Common myeloid progenitor, CD34-positive (primary cell): Measurements from ENCODE around the gene MYL11.
A peak's percentile ranks its signal among the peaks of the same experiment; 100 is the strongest.

ENCODE experiments used
- CTCF ChIA-PET: fragments of 350-600 bp; sonication (Branson Sonifier 250); formaldehyde crosslinking; loops from one replicate; lab custom pipeline; 2021; ENCODE audit warnings: antibody characterized with exemption; lab: Charles Lee
- POLR2A ChIA-PET: fragments of 350-600 bp; sonication (Branson Sonifier 250); formaldehyde crosslinking; loops from one replicate; lab custom pipeline; 2021; ENCODE audit warnings: antibody characterized with exemption; lab: Charles Lee
- DNase-seq, 3 donors: peaks; one replicate each; pipeline versions ENCODE4 v3.0.0 to v3.0.0-alpha.2; 2013
- H3K27ac ChIP-seq, 2 experiments: 1 replicate in 1 of 2; 2 replicates in 1 of 2; pipeline ENCODE4 v1.7.0; 2013; ENCODE audit warnings: inconsistent platforms in 2 of 2, low read length in 2 of 2, mild to moderate bottlenecking in 2 of 2, low read depth in 1 of 2, moderate library complexity in 1 of 2; ENCODE audit not compliant: severe bottlenecking in 2 of 2, insufficient read depth in 1 of 2, poor library complexity in 1 of 2
- H3K27me3 ChIP-seq, 5 experiments: replicated peaks in 2 of 5; 1 replicate in 3 of 5; 2 replicates in 2 of 5; pipeline versions ENCODE4 v1.6.1 to v1.7.0; 2013; ENCODE audit warnings: low read length in 4 of 5, mild to moderate bottlenecking in 2 of 5, moderate library complexity in 2 of 5, inconsistent platforms in 1 of 5; ENCODE audit not compliant: insufficient read depth in 5 of 5, control insufficient read depth in 4 of 5
- H3K36me3 ChIP-seq, 4 experiments: 1 replicate in 2 of 4; 2 replicates in 2 of 4; pipeline versions ENCODE4 v1.6.1 to v1.7.0; 2013; ENCODE audit warnings: low read length in 3 of 4, control low read depth in 1 of 4, mild to moderate bottlenecking in 1 of 4; ENCODE audit not compliant: control insufficient read depth in 4 of 4, insufficient read depth in 4 of 4
- H3K4me1 ChIP-seq, 4 experiments: 1 replicate in 3 of 4; 2 replicates in 1 of 4; pipeline versions ENCODE4 v1.6.1 to v1.7.1; 2013; ENCODE audit warnings: low read length in 3 of 4, mild to moderate bottlenecking in 3 of 4, control low read depth in 1 of 4, inconsistent platforms in 1 of 4, moderate library complexity in 1 of 4; ENCODE audit not compliant: control insufficient read depth in 4 of 4, insufficient read depth in 4 of 4; ENCODE audit errors: control extremely low read depth in 1 of 4
- H3K4me3 ChIP-seq, 7 experiments: 1 replicate in 4 of 7; 2 replicates in 3 of 7; pipeline versions ENCODE4 v1.5.1 to v1.7.0; 2013; ENCODE audit warnings: mild to moderate bottlenecking in 7 of 7, low read length in 6 of 7, moderate library complexity in 6 of 7, inconsistent platforms in 2 of 7, low read depth in 2 of 7, control low read depth in 1 of 7; ENCODE audit not compliant: insufficient read depth in 4 of 7, control insufficient read depth in 1 of 7; ENCODE audit errors: extremely low read depth in 1 of 7
- H3K9me3 ChIP-seq, 5 experiments: 1 replicate in 4 of 5; 2 replicates in 1 of 5; pipeline versions ENCODE4 v1.6.1 to v1.7.1; 2013; ENCODE audit warnings: low read length in 4 of 5, mild to moderate bottlenecking in 2 of 5, inconsistent platforms in 1 of 5, low read depth in 1 of 5, moderate library complexity in 1 of 5; ENCODE audit not compliant: control insufficient read depth in 4 of 5, insufficient read depth in 2 of 5; ENCODE audit errors: control extremely low read depth in 1 of 5
- WGBS: methylation state at CpG from one replicate; pipeline ENCODE4 v1.1.5; 2013; ENCODE audit not compliant: insufficient coverage; 5-methylcytosine and 5-hydroxymethylcytosine counted together

The MYL11 gene

DNA sequence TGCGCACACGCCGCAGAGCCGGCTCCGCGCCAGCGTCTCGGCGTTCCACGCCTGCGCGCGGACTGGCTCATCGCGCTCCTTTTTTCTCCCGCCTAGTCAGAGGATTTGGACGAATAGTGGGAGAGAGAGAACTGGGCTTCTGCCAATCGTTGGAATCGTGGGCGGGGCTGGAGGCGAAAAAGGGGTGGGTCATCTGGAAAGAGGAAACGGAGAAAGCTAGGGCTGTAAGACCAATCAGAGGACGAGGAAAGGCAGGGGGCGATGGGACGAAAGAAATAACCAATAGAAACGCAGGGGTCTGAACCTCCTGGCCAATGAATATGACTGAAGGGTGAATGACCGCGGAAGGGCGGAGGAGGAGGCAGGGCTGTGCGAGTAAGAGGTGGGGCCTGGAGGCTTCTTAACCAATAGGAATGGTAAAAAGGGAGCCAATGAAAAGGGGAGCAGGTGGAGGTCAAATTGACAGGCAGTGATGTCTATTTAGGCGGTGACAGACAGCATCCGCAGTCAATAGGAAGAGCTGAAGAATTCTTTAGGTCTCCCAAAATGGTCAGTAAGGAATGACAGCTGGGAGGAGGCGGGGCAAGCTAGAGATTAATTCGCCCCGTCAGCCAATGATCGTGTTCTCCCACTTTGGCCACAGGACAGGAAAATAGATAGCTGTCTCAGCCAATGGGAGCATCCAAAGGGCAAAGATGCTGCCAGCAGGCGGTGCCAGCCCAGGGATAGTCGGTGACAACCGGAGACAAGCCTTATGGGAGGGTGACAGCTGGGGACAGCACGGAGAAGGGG lies 4.0 kb upstream of the MYL11 start, which contains the start of gene TBC1D10B:
Gene TBC1D10B (minus strand): TSS at position 39 of the 792 bp plus-strand sequence. CDS start 311 bp downstream, outside the sequence.
- ChIA-PET CTCF (interaction anchor here (0.6 to 2.2 kb wide), 14 partner anchors 8 to 90 kb away, joined by 3 to 16 read pairs (median 4); partner anchors contain the start of genes CD2BP2, SEPTIN1, ZNF48 and ZNF771), POLR2A (interaction anchor here (0.7 to 1.3 kb wide), 4 partner anchors 16 to 198 kb away, joined by 3 to 5 read pairs (median 3); partner anchors contain the start of genes CD2BP2, ZNF48 and ZNF771)
- Histone ChIP-seq H3K36me3 (peaks cover 0 to 11% (median 4%) of the 10 kb centered on the region in 4 experiments), H3K9me3 (no peaks in the 10 kb centered on the region), H3K4me3 (peak within 1 kb of the TSS; percentile 68 to 93 (median 75)), H3K4me1 (peaks cover 11 to 42% (median 32%) of the 10 kb centered on the region in 4 experiments), H3K27ac (peak within 1 kb of the TSS; percentile 25 to 82), H3K27me3 (no peaks in the 10 kb centered on the region)
- peak; percentile 100 for DNase-seq
- 0% methylated on average over 23 of the region's 40 CpGs for WGBS

DNA sequence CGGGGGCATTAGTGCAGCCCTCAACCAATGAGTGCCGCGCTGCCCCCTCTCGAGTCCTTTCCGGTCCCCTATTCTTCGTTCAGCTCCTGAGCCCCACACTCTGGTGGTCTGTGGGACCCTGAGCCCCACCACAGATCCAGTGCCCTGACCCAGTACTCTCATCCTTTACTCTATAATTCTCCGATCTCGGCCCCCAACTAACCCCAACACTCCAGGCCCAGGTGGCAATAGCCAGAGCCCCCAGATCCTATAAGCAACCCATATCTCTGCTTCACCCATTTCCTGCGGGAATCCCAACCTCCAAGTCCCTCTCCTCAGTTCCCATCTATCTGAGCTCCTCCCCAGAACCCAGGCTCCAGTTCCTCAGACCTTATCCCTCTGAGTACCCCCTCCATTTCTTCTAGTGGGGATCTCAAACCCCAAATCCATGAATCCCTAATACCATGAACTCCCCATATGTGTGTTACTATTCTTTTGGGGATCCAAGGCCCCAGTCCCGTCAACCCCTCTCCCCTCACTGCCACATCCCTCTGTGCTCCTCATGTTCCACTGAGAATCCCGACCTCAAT lies 3.3 kb upstream of the MYL11 start:
- Histone ChIP-seq H3K27ac (peak overlapping the region; percentile 25 to 82), H3K36me3 (peaks cover 0 to 7% (median 4%) of the 10 kb centered on the region in 4 experiments), H3K4me3 (peak overlapping the region; percentile 11 to 76 (median 56)), H3K9me3 (no peaks in the 10 kb centered on the region), H3K27me3 (no peaks in the 10 kb centered on the region), H3K4me1 (peaks cover 11 to 45% (median 37%) of the 10 kb centered on the region in 4 experiments)
- no peak for DNase-seq
- 32% methylated on average over 9 of the region's 11 CpGs for WGBS
- CTCF ChIA-PET = interaction anchor here (0.7 to 2.4 kb wide), 18 partner anchors 8 to 279 kb away, joined by 3 to 16 read pairs (median 4); partner anchors contain the start of genes CD2BP2, SEPTIN1, TBX6 and ZNF48
- POLR2A ChIA-PET = interaction anchor here (0.7 to 1.2 kb wide), 2 partner anchors 36 to 199 kb away, joined by 3 to 5 read pairs; partner anchors contain the start of gene ZNF771

DNA sequence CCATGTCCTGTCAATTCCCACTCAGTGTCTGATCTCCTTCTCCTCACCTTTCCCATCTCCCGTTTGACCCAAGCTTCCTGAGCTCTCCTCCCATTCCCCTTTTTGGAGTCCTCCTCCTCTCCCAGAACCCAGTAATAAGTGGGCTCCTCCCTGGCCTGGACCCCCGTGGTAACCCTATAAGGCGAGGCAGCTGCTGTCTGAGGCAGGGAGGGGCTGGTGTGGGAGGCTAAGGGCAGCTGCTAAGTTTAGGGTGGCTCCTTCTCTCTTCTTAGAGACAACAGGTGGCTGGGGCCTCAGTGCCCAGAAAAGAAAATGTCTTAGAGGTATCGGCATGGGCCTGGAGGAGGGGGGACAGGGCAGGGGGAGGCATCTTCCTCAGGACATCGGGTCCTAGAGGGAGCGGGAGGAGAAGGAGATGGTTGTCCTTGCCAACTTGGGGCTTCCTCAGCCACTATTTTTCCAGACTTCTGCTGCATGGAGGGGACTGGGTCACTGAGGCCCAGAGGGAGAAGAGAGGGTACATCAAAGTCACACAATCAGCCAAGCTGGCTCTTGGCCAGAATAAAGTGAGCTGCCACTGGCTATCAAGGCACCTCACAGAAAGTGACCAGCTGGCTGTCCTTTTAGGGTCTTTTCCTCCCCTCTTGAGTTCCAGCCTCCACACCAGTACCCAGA lies 2.4 kb upstream of the MYL11 start:
- H3K4me1 ChIP-seq = peaks cover 11 to 50% (median 43%) of the 10 kb centered on the region in 4 experiments
- no peak for DNase-seq
- no peaks in the 10 kb centered on the region for H3K9me3 ChIP-seq
- no peak overlapping the region for H3K27ac ChIP-seq
- no peaks in the 10 kb centered on the region for H3K27me3 ChIP-seq
- POLR2A ChIA-PET = no interaction called here
- no peak overlapping the region for H3K4me3 ChIP-seq
- 89% methylated on average over 5 of the region's 6 CpGs for WGBS
- H3K36me3 ChIP-seq = peaks cover 0 to 4% (median 3%) of the 10 kb centered on the region in 4 experiments
- CTCF ChIA-PET = interaction anchor here (0.8 to 2.4 kb wide), 12 partner anchors 9 to 280 kb away, joined by 3 to 16 read pairs (median 5); partner anchors contain the start of genes CD2BP2, TBX6, ZNF48 and ZNF771

DNA sequence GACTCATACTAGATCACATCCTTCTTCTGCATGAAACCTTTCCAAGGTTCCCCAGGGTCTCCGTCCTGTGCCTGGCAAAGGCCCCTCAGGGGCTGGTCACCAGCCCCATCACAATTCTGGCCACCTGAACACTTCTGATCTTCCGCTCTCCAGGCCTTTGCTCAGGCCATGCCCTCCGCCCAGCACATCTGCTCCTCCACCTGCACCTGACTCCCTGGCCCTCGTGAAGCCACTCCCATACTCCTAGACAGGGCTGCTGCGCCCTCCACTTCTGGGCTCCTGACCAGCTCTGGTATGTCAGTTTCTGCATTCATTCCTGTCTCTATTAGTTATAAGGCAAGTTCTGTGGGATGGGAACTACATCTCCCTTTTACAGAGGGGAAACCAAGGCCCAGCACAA lies 1.9 kb upstream of the MYL11 start:
- no peak overlapping the region for H3K4me3 ChIP-seq
- no peak for DNase-seq
- ChIA-PET POLR2A (no interaction called here), CTCF (interaction anchor here (1.3 to 2.4 kb wide), 3 partner anchors 10 to 281 kb away, joined by 3 to 7 read pairs (median 5); partner anchors contain the start of genes TBX6 and ZNF48)
- WGBS = 89% methylated on average over 4 of the region's 5 CpGs
- H3K4me1 ChIP-seq = peaks cover 6 to 50% (median 43%) of the 10 kb centered on the region in 4 experiments
- no peak overlapping the region for H3K27ac ChIP-seq
- no peaks in the 10 kb centered on the region for H3K36me3 ChIP-seq
- no peaks in the 10 kb centered on the region for H3K9me3 ChIP-seq
- no peaks in the 10 kb centered on the region for H3K27me3 ChIP-seq

DNA sequence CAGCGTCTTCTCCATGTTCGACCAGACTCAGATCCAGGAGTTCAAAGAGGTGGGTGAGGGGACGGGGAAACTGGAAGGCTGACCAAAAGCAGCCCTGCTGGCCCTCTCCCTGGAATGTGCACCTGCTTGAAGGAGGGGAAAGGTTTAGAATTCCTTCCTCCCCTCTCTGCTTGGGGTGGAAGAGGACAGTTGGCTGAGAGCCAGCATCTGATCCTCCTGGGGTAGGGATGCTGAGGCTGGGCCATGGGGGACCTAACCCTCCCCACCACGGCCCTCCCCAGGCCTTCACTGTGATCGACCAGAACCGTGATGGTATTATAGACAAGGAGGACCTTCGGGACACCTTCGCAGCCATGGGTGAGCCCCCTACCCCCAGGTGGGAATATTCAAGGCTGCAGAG lies 1.3 kb downstream of the MYL11 start:
- CTCF ChIA-PET = interaction anchor here (1.7 to 2.7 kb wide), 2 partner anchors 20 to 34 kb away, joined by 5 to 11 read pairs; partner anchors contain the start of gene ZNF48
- no peaks in the 10 kb centered on the region for H3K9me3 ChIP-seq
- no peak overlapping the region for H3K4me3 ChIP-seq
- DNase-seq = no peak
- H3K36me3 ChIP-seq = no peaks in the 10 kb centered on the region
- peak overlapping the region in 1 of 2 experiments; percentile 97 for H3K27ac ChIP-seq
- POLR2A ChIA-PET = no interaction called here
- peaks cover 2 to 46% (median 42%) of the 10 kb centered on the region in 4 experiments for H3K4me1 ChIP-seq
- no peaks in the 10 kb centered on the region for H3K27me3 ChIP-seq
- WGBS = 100% methylated on average over 8 of the region's 8 CpGs

DNA sequence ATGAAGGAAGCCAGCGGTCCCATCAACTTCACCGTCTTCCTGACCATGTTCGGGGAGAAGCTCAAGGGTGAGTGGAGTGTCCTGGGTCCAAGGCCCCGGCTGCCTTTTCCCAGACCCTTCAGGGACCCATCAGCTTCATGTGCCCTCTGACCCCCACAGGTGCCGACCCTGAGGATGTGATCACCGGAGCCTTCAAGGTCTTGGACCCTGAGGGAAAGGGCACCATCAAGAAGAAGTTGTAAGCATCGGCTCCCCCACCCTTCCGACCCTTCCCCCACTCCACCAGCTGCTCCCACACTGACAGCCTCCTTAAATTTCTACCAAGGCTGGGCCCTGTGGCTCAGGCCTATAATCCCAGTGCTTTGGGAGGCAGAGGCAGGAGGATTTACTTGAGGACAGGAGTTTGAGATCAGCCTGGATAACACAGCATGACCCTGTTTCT lies 1.9 kb downstream of the MYL11 start:
- POLR2A ChIA-PET = no interaction called here
- Histone ChIP-seq H3K4me3 (no peak overlapping the region), H3K4me1 (peaks cover 0 to 47% (median 41%) of the 10 kb centered on the region in 4 experiments), H3K27ac (peak overlapping the region in 1 of 2 experiments; percentile 97), H3K36me3 (no peaks in the 10 kb centered on the region), H3K27me3 (no peaks in the 10 kb centered on the region), H3K9me3 (no peaks in the 10 kb centered on the region)
- no peak for DNase-seq
- CTCF ChIA-PET = interaction anchor here (1.7 to 2.7 kb wide), 2 partner anchors 19 to 33 kb away, joined by 5 to 11 read pairs; partner anchors contain the start of gene ZNF48
- 100% methylated on average over 6 of the region's 8 CpGs for WGBS
